GM19397 (cell line): Measurements from ENCODE around the gene NPB.

Experiments
- ATAC-seq: cut with Tn5 transposase; IDR thresholded peaks from one replicate; pipeline ENCODE4 v1.9.1; 2021; ENCODE audit warnings: mild to moderate bottlenecking, moderate library complexity; ENCODE audit not compliant: unreplicated experiment

Gene NPB

DNA sequence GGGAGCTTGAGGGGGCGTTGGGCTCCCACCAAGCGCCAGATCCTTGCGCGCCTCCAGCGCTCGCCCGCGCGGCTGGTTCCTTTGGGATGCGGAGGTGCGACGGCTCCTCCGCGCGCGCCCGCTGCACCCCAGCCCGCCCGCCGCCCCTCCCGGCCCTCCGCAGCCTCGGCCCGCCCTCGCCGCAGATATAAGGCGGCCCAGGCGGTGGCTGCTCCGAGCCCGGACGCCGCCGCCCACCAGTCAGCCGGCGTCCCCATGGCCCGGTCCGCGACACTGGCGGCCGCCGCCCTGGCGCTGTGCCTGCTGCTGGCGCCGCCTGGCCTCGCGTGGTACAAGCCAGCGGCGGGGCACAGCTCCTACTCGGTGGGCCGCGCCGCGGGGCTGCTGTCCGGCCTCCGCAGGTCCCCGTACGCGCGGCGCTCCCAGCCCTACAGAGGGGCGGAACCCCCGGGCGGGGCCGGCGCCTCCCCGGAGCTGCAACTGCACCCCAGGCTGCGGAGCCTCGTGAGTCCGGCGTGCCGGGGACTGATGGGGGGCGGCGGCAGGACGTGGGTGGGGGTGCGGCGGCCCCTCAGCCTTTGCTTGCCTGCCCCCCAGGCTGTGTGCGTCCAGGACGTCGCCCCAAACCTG, at the start of gene NPB:
Gene NPB, plus strand, starts transcription at position 216 of the 630 bp plus-strand sequence. Its CDS starts 40 bp downstream, at position 256.
- no peak for ATAC-seq

- ATAC-seq, result no peak
These were observed 46.9 kb upstream of the NPB start for GRCh38 chr17:81854974-81855774.

- no peak for ATAC-seq
These were observed 43.7 kb upstream of the NPB start for GRCh38 chr17:81858170-81858966.

DNA sequence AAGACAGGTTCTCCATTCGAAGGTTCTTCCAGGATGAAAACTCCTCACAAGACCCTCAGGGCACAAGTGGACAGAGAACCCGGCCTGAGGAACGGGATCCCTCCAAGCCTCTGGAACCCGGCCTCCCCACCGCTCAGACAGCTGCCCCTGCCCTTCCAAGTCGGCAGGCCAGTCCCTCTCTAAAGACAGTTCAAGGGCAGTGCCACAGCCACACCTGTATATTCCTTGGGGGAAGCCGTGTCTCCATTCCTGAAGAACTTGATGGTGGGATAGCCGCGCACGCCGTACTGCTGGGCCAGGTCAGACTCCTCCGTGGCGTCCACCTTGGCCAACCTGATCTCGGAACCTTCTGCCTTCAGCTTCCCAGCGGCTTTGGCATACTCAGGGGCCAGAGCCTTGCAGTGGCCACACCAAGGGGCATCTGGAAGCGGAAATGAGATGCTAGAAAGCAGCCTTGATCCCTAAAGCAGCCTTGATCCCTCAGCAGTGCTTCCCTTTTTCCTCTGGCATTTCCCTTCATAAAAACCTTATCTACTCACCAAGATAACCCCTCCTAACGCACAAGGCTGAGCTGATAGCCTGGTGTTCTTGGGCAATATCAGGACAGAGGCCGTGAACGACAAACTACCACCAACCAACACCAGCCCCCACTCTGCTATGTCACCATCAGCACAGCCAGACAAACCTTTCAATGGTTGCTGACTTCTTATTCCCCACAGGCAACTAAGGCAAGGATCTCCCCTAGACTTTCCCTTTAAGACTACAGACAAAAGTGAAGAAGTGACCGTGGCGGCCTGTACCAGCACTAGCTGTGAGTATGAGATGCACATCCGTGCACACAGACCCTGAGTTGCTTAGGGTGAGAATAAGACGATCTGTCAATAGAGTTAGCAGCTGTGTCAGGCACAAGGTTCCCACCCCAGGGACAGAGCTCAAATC, 42.8 kb upstream of the NPB start:
- no peak for ATAC-seq

DNA sequence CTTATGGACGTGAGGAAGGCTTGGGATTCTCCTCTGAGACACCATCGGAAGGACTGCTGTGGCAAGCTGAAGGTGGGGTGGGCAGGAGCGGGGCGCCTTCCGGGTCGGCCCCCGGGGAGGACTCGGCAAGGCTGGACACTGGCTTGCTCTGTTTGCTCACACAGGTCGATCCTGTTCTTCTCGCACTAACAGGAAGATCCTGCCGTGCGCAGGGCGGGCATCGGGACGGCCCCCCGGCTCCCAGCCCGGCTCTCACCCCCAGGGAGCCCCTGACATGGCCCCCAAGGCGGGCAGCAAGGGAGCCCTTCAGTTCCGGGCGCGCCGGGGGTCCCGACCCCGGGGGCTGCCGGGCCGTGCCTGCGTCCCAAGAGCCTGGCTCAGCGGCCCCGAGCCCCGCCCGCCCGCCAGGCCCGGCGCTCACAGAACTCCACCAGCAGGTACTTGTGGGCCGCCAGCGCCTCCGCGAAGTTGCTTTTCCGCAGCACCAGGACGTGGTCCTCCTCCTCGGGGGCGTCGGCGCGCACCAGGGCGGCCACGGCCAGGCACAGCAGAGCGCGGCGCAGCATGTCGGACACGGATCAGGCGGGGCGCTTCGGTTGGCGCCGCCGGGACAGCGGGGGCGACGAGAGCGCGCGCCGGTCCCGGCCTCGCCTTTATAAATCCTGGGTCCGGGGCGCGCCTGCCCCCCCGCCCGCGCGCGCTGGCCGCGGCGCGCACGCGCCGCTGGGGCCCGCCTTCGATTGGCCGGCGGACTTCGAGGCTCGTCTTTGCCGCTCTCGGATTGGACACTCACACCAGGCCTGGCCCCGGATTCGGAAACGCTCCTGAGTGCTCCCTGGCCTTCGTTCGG, 41.9 kb upstream of the NPB start, which contains the start of gene P4HB:
Gene P4HB, minus strand, starts transcription at position 630 of the 850 bp plus-strand sequence. Its CDS starts 64 bp downstream, at position 566.
- ATAC-seq, result peak; percentile 72

- peak; percentile 78 for ATAC-seq
These were observed 41.1 kb upstream of the NPB start for GRCh38 chr17:81860756-81861568.

- ATAC-seq, result no peak
These were observed 38.8 kb upstream of the NPB start for GRCh38 chr17:81863123-81863675.

DNA sequence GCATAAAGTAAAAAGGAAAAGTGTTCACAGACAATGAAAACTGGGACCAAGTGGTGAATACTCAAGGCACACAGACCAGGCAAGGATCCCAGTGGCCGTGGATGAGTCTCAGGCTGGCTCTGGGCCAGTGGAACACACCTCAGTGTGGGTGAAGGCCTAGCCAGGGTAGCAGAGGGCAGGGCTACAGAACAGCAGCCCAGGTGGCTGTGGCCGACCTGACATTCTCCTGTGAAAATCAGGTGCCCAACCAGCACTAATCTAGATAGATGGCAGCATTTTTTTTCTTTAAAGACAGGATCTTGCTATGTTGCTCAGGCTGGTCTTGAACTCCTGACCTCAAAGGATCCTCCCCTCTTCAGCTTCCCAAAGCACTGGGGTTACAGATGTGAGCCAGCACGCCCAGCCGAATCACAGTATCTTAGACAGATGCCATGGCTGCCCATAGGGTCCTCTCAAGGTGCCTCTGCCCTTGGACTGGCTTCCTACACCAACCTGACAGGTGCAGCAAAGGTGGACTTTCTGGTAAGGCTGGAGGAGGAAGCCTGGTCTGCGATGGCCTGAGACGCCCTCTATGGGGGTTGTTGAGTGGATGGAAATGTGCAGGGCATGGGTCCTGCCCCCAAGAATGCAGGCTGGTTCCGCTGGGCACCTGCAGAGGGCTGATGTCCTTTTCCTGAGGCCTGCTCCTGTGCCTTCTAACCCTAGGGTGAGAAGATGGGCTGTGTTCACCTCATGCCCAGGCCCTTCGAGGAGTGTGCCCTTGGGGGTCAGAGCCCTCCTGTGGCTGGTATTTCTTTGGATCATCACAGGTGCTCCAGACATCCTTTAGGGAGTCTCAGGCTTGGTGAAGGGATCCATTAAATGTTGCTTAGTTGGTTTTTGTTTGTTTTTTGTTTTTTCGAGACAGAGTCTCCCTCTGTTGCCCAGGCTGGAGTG, 37.9 kb upstream of the NPB start:
- ATAC-seq, result no peak

DNA sequence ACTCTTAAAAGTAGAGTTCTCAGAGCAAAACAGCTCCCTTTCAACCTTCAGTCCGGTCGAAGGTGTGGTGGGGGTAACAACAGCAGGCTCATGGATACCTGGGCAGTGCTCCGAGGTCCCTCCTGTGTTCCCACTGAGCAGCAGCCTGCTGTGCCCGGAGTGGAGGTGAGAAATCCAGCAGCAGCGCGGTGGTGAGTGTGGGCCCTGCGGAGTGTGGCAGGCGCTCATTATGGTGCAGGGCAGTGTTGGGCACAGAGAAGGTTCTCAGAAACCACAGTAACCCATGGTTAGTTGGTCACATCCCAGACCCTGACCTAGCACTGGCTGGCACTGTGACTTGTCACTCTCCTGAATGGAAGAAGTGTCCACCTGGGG, 36.7 kb upstream of the NPB start:
- ATAC-seq, result no peak

- no peak for ATAC-seq
These were observed 36.2 kb upstream of the NPB start for GRCh38 chr17:81865733-81866439.

DNA sequence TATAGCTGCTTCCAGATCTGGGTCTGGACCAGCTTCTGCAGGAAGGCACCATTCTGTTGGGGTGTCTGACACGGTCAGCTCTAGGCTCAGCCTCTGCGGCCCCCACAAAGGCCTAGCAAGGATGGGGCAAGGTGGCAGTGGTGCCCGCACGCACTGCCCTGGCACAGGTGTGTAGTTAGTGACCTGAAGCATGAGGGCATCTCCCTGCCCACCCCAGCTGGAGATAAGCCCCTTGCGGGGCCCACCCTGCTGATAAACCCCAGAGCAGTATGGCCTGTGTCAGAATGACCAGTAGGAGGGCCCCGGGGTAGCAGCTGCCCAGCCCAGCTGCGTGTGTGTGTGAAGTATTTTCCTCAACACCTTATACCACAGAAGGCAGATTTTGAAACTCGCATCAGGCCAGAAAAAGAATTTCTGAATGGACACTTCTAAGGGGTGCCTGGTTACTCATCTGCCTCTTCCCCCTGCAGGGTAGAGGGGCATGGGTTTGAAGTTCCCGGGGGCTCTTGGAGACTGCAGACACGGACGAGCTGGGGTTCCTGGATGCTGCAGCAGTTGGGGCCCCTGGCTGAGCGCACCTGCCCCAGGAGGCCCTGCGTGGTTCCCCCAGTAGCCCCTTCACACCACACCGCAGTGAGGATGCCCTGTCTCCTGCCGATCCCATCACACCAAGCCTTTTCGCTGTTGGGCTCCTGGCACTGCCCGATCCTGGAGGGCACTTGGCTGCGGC, 35.4 kb upstream of the NPB start:
- ATAC-seq, result no peak

DNA sequence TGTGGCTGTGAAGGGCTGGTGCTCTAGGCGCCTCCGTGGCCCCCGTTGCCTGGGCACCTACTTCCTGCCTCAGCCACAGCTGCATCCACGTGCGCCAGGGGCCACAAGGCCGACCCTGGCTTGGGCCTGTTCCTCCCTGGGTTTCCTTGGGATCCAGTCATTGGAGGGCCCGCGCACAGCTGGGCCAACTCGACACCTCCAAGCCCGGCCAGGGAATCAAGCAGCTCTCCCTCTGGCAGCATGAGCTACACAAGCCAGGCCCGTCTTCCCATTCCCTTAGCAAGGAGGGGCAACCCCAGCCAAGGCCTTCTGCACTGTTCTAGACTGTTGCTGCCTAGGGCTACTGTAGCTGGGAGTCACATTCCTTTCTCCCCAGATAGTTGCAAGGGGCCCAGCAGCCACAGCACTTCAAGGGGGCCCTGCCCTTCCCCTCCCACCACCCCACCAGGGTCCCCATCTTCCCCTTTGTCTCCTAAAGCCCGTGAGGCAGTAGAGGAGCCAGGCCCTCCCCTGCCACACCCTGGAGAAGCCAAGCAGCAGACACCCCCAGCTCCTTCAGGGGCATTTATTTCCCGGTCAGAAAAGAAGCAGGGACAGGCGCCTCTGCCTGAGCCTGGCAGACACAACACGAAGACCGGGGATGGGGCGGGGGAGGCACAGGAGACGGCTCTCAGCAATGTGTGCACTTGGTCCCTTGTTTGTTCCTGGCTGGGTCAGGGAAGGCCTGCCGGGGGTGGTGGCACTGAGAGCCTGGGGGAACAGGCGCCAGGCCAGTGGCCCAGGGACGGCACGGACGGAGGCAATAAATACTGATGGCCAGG, 34.7 kb upstream of the NPB start:
- ATAC-seq, result no peak

- no peak for ATAC-seq
These were observed 33.9 kb upstream of the NPB start for GRCh38 chr17:81867991-81868673.

DNA sequence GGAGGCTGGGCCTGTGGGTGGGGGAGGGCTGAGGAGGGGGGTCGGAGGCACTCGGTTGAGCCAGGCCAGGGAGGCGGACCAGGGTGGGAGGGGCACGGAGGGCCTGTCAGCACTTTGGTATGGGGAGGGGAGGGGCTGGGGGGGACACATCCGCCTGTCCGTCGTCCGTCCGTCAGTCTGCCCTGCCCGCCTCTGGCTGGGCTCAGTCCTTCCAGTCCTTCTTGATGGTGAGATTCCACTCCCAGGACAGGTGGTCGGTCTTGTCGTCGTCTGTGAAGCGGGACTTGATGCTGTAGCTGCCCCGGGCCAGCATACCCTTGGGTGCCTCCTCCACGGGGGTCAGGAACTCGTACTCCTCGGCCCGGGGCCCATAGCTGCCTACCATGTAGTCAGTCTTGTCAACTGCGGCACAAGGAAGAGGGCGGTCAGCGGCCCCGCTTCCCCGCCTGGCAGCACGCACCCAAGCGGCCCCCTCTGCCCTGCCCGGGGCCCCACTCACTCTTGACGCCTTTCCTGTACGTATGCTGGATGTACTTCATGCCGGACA, 33.3 kb upstream of the NPB start:
- ATAC-seq, result no peak
